OCI-LY3 (cell line): ENCODE data around the gene RAB26.

Experiments used
- EZH2phosphoT487 ChIP-seq: fragments of 200-600 bp; shearing (Covaris generic); IDR thresholded peaks from 2 replicates; pipeline ENCODE4 v1.6.1; 2018; ENCODE audit warnings: antibody characterized with exemption, mixed run types, low read depth
- TF ChIP-seq, protein P1 (sequence below): fragments of 200-600, 300-600 bp; sonication (generic); IDR thresholded peaks from 2 replicates; pipeline ENCODE4 v1.5.1; 2014; ENCODE audit warnings: antibody characterized with exemption, low read length, low read depth

DNA sequence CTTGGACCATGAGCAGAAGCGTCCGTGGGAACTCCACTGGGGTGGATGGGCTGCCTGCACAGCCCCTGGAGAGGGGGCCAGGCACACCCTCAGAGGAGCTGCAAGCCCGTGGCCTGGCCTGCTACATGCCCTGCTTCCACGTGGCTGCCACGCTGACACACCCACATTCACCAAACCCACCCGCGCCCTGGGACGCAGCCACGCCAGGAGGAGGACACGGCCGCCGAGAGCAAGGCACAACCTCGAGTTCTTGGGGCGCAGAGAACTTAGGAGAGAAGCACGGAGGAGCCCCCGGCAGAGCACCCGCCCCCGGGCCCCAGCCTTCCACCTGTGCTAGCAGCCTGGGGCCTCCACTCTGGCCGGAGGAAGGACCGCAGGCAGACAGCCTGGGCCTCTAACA lies 29.1 kb downstream of the RAB26 start:
- TF ChIP-seq, protein P1, sequence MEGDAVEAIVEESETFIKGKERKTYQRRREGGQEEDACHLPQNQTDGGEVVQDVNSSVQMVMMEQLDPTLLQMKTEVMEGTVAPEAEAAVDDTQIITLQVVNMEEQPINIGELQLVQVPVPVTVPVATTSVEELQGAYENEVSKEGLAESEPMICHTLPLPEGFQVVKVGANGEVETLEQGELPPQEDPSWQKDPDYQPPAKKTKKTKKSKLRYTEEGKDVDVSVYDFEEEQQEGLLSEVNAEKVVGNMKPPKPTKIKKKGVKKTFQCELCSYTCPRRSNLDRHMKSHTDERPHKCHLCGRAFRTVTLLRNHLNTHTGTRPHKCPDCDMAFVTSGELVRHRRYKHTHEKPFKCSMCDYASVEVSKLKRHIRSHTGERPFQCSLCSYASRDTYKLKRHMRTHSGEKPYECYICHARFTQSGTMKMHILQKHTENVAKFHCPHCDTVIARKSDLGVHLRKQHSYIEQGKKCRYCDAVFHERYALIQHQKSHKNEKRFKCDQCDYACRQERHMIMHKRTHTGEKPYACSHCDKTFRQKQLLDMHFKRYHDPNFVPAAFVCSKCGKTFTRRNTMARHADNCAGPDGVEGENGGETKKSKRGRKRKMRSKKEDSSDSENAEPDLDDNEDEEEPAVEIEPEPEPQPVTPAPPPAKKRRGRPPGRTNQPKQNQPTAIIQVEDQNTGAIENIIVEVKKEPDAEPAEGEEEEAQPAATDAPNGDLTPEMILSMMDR = no peak
- no peak for TF ChIP-seq EZH2phosphoT487
